ENCODE data around the gene EN2.

Gene EN2

GRCh38 chr7:155514296-155514695 lies 56.4 kb downstream of the EN2 start:
- Histone ChIP-seq H3K27ac (no peak overlapping the region), H3K4me1 (peaks cover 0 to 8% (median 3%) of the 10 kb centered on the region in 4 donors), H3K9me3 (no peaks in the 10 kb centered on the region), H3K4me3 (no peak overlapping the region), H3K36me3 (no peaks in the 10 kb centered on the region), H3K27me3 (peaks cover 0 to 78% of the 10 kb centered on the region in 2 donors)
- intact Hi-C loops (cut with DNase I; ENCODE audit: low total_unique reads) = no loop called here
- no peak for TF ChIP-seq CTCF (IDR thresholded peaks at IDR 0.05)
- no peak for DNase-seq
